HTERT RPE-1 (cell line): ENCODE results near the gene RNF113B.

ENCODE experiments used
- in situ Hi-C: fragments of 300-500 bp; cut with MboI; formaldehyde crosslinking; loops from 4 replicates; pipeline ENCODE4 v1.14.3; 2020; ENCODE audit warnings: low sequenced_read_pairs

Gene RNF113B

GRCh38 chr13:98175043-98175442 is 2.0 kb downstream of the RNF113B start:
- in situ Hi-C loops: no loop called here

- in situ Hi-C loops: no loop called here
These were observed 2.8 kb downstream of the RNF113B start for GRCh38 chr13:98174307-98174706.

GRCh38 chr13:98173431-98174152 is 3.5 kb downstream of the RNF113B start:
- in situ Hi-C loops: no loop called here

GRCh38 chr13:98172590-98173422 is 4.3 kb downstream of the RNF113B start:
- in situ Hi-C loops: no loop called here

- in situ Hi-C loops: no loop called here
These were observed 5.0 kb downstream of the RNF113B start for GRCh38 chr13:98171900-98172589.

- in situ Hi-C loops: no loop called here
These were observed 7.7 kb downstream of the RNF113B start for GRCh38 chr13:98169331-98169730.

GRCh38 chr13:98162935-98163334 is 14.1 kb downstream of the RNF113B start:
- in situ Hi-C loops: no loop called here

GRCh38 chr13:98158172-98158899 is 18.7 kb downstream of the RNF113B start:
- in situ Hi-C loops: no loop called here

- in situ Hi-C loops: no loop called here
These were observed 19.5 kb downstream of the RNF113B start for GRCh38 chr13:98157609-98158008.

GRCh38 chr13:98157188-98157587 is 19.9 kb downstream of the RNF113B start:
- in situ Hi-C loops: no loop called here

- in situ Hi-C loops: no loop called here
These were observed 20.8 kb downstream of the RNF113B start for GRCh38 chr13:98156259-98156658.

GRCh38 chr13:98155475-98156109 is 21.5 kb downstream of the RNF113B start:
- in situ Hi-C loops: no loop called here

GRCh38 chr13:98150832-98151479 is 26.1 kb downstream of the RNF113B start:
- in situ Hi-C loops: no loop called here

GRCh38 chr13:98147521-98147920 is 29.5 kb downstream of the RNF113B start:
- in situ Hi-C loops: no loop called here

- in situ Hi-C loops: no loop called here
These were observed 32.2 kb downstream of the RNF113B start for GRCh38 chr13:98144801-98145350.

GRCh38 chr13:98144027-98144741 is 32.9 kb downstream of the RNF113B start:
- in situ Hi-C loops: no loop called here

- in situ Hi-C loops: no loop called here
These were observed 33.5 kb downstream of the RNF113B start for GRCh38 chr13:98143601-98144026.

- in situ Hi-C loops: no loop called here
These were observed 33.9 kb downstream of the RNF113B start for GRCh38 chr13:98143157-98143553.
